Sigmoid colon (tissue), 7 donors: Measurements from ENCODE around the gene ZNF831. TPM values are rescaled to one million over a fixed set of nuclear protein-coding genes. Genes with fewer than 3 reads are reported as not detected.

Experiments used
- DNase-seq: peaks from one replicate; pipeline ENCODE4 v3.0.0-alpha.2; 2019
- H3K27ac ChIP-seq, 4 donors: fragments of 200-600 bp; sonication (generic); one replicate each; pipeline ENCODE4 v1.5.1; 2016 to 2019; ENCODE audit warnings: mild to moderate bottlenecking in 1 of 4
- H3K27me3 ChIP-seq, 3 donors: fragments of 200-600 bp; sonication (generic); one replicate each; pipeline ENCODE4 v1.5.1; 2019; ENCODE audit warnings: mild to moderate bottlenecking in 1 of 3
- H3K36me3 ChIP-seq, 4 donors: fragments of 200-600 bp; sonication (generic); one replicate each; pipeline ENCODE4 v1.5.1; 2016 to 2019
- H3K4me1 ChIP-seq, 4 donors: fragments of 200-600 bp; sonication (generic); one replicate each; pipeline ENCODE4 v1.5.1; 2017 to 2019
- H3K4me3 ChIP-seq, 4 donors: fragments of 200-600 bp; sonication (generic); one replicate each; pipeline ENCODE4 v1.5.1; 2017 to 2019; ENCODE audit warnings: mild to moderate bottlenecking in 2 of 4, moderate library complexity in 1 of 4
- H3K9me3 ChIP-seq, 4 donors: fragments of 200-600 bp in 3 of 4; sonication (generic) in 3 of 4; one replicate each; pipeline versions ENCODE4 v1.5.1 to v1.6.1; 2013 to 2019
- CTCF ChIP-seq, 4 experiments: fragments of 450-650 bp in 3 of 4; fragments of 200-600 bp in 1 of 4; IDR thresholded peaks; one replicate each; pipeline ENCODE4 v1.5.1; 2016 to 2019; ENCODE audit warnings: antibody characterized with exemption in 4 of 4, mild to moderate bottlenecking in 3 of 4, moderate library complexity in 2 of 4
- EP300 ChIP-seq, 4 donors: sonication (generic); formaldehyde crosslinking; IDR thresholded peaks; one replicate each; pipeline ENCODE4 v1.6.1; 2017; ENCODE audit warnings: antibody characterized with exemption in 4 of 4
- POLR2A ChIP-seq, 2 donors: fragments of 450-650 bp; IDR thresholded peaks; one replicate each; pipeline ENCODE4 v1.6.1; 2016; ENCODE audit warnings: antibody characterized with exemption in 2 of 2, mild to moderate bottlenecking in 2 of 2, moderate library complexity in 2 of 2
- POLR2AphosphoS5 ChIP-seq, 4 donors: sonication (generic); formaldehyde crosslinking; IDR thresholded peaks; one replicate each; pipeline ENCODE4 v1.6.1; 2017; ENCODE audit warnings: antibody characterized with exemption in 4 of 4
- WGBS, 2 donors: extraction: QIAGEN DNeasy Blood & Tissue Kit; methylation state at CpG; one replicate each; pipeline ENCODE4 v1.1.7; 2013; 5-methylcytosine and 5-hydroxymethylcytosine counted together
- intact Hi-C: fragments of 100-400 bp; cut with DNase I; formaldehyde crosslinking; loops from one replicate; pipeline ENCODE4 v1.15.1; 2023
- polyA plus RNA-seq, 3 donors: library from polyadenylated mRNA; stranded (reverse); fragments of 200-250 nt; gene quantifications; one replicate each; pipeline ENCODE4 v1.2.3, GENCODE V29; 2013
- total RNA-seq, 4 donors: library from RNA; depleted of rRNA; stranded (reverse); fragments of >200 nt; gene quantifications; one replicate each; pipeline ENCODE4 v1.1.0, GENCODE V29; 2016
- donor health status: healthy with polysubstance abuse.
- donor health status: Bipolar disorder and iron deficiency.
- donor health status: healthy.

The ZNF831 gene
- total and polyA plus RNA-seq, 7 donors, result under 0.01 to 4.4 (median 0.50) TPM; not detected in 1

DNA sequence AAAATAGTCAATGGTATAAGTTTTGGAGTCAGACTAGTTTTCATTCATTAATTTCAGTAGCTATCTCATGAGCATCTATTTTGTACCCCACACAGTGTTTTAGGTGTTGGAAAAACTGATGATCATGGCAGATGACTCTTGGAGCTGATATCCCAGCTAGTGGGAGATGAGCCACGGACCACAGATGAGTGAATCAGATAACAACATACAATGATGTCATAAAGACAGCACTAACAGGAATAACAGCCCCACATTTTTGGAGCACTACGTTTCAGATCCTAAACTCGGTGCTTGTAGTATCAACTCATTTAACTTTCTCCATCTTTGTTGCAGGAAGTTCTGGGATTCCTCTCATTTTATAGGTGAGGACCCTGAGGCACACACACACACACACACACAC, 69.0 kb downstream of the ZNF831 start:
- no peak for DNase-seq
- H3K9me3 ChIP-seq, result no peaks in the 10 kb centered on the region
- TF ChIP-seq CTCF (IDR thresholded peaks at IDR 0.05) (no peak), POLR2AphosphoS5 (IDR thresholded peaks at IDR 0.05) (no peak), POLR2A (IDR thresholded peaks at IDR 0.05) (no peak), EP300 (IDR thresholded peaks at IDR 0.05) (no peak)
- H3K4me3 ChIP-seq, result no peak overlapping the region
- peaks cover 0 to 18% (median 0%) of the 10 kb centered on the region in 3 donors for H3K27me3 ChIP-seq
- H3K27ac ChIP-seq, result no peak overlapping the region
- intact Hi-C loops, result no loop called here
- H3K36me3 ChIP-seq, result no peaks in the 10 kb centered on the region
- no peaks in the 10 kb centered on the region for H3K4me1 ChIP-seq
- 67 to 76% methylated on average over 3 of the region's 3 CpGs for WGBS, 2 donors

GRCh38 chr20:59235226-59235625, 71.6 kb downstream of the ZNF831 start:
- Histone ChIP-seq H3K4me3 (no peak overlapping the region), H3K4me1 (no peaks in the 10 kb centered on the region), H3K9me3 (no peaks in the 10 kb centered on the region), H3K27ac (no peak overlapping the region), H3K36me3 (no peaks in the 10 kb centered on the region), H3K27me3 (peaks cover 0 to 22% (median 0%) of the 10 kb centered on the region in 3 donors)
- 77 to 89% methylated on average over 5 of the region's 5 CpGs for WGBS, 2 donors
- intact Hi-C loops, result no loop called here
- DNase-seq, result no peak
- TF ChIP-seq EP300 (IDR thresholded peaks at IDR 0.05) (no peak), POLR2AphosphoS5 (IDR thresholded peaks at IDR 0.05) (no peak), POLR2A (IDR thresholded peaks at IDR 0.05) (no peak), CTCF (IDR thresholded peaks at IDR 0.05) (no peak)

- WGBS, 2 donors, result 76 to 78% methylated on average over 4 of the region's 4 CpGs
- Histone ChIP-seq H3K27me3 (peaks cover 0 to 39% (median 0%) of the 10 kb centered on the region in 3 donors), H3K4me3 (no peak overlapping the region), H3K9me3 (no peaks in the 10 kb centered on the region), H3K36me3 (no peaks in the 10 kb centered on the region), H3K4me1 (no peaks in the 10 kb centered on the region), H3K27ac (no peak overlapping the region)
- TF ChIP-seq CTCF (IDR thresholded peaks at IDR 0.05) (no peak), POLR2A (IDR thresholded peaks at IDR 0.05) (no peak), EP300 (IDR thresholded peaks at IDR 0.05) (no peak), POLR2AphosphoS5 (IDR thresholded peaks at IDR 0.05) (no peak)
- DNase-seq, result no peak
- intact Hi-C loops, result no loop called here
These were observed 76.4 kb downstream of the ZNF831 start for GRCh38 chr20:59240006-59240405.

GRCh38 chr20:59242714-59243626, 79.3 kb downstream of the ZNF831 start:
- H3K36me3 ChIP-seq, result no peaks in the 10 kb centered on the region
- H3K27ac ChIP-seq, result no peak overlapping the region
- no peaks in the 10 kb centered on the region for H3K9me3 ChIP-seq
- WGBS, 2 donors, result 68 to 73% methylated on average over 10 of the region's 10 CpGs
- H3K27me3 ChIP-seq, result peaks cover 0 to 39% (median 0%) of the 10 kb centered on the region in 3 donors
- intact Hi-C loops, result no loop called here
- H3K4me1 ChIP-seq, result no peaks in the 10 kb centered on the region
- no peak for DNase-seq
- no peak for TF ChIP-seq CTCF (IDR thresholded peaks at IDR 0.05)
- TF ChIP-seq POLR2AphosphoS5 (IDR thresholded peaks at IDR 0.05), result no peak
- no peak for TF ChIP-seq POLR2A (IDR thresholded peaks at IDR 0.05)
- no peak for TF ChIP-seq EP300 (IDR thresholded peaks at IDR 0.05)
- H3K4me3 ChIP-seq, result no peak overlapping the region
